NCI-H2171 (cell line): Measurements from ENCODE around the gene UHRF1.

Experiments used
- DNase-seq: peaks from one replicate; lab custom pipeline; 2025; lab: John Stamatoyannopoulos, UW

The UHRF1 gene

GRCh38 chr19:4988770-4989251, 79.5 kb downstream of the UHRF1 start:
- no peak for DNase-seq

DNA sequence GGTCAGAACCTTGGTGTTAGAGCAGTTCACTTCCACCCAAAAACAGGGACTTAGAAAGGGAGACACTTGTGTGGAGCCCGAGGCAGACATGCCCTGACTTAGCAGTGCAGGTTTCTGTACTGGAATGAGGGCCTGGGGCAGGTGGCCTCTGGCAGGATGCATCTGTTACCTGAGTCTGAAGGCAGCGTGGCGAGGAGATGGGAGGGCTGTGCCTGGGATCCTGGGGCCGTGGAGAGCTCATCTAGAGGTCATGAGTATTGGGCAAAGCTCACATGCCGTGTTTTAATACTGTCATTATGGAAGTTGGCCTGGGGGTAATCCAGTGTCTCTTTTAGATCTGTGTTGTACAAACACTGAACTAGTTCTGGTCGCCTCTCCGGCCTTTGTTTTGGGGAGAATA, 81.0 kb downstream of the UHRF1 start:
- DNase-seq, result no peak

DNA sequence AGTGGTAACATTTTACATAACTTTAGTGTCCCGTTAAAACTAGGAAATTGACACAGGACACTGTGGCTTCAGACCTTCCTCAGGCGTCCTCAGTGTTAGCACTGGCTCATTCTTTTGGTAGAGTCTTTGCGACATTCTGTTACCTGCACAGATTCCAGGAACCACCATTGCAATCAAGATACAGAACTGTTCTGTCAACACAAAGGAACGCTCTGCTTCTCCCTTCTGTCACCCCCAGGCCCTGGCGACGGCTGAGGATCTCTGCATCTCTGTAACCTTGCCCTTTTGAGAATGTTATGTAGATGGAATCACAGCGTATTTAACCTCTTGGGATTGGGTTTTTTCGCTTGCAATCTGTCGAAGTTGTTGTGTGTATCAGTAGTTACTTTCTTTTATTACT, 82.2 kb downstream of the UHRF1 start:
- peak; percentile 52 for DNase-seq

GRCh38 chr19:4991996-4992698, 82.8 kb downstream of the UHRF1 start:
- no peak for DNase-seq

- no peak for DNase-seq
Observed at GRCh38 chr19:4993683-4994082, 84.4 kb downstream of the UHRF1 start.

GRCh38 chr19:4996701-4997100, 87.4 kb downstream of the UHRF1 start:
- DNase-seq, result no peak

- no peak for DNase-seq
Observed at GRCh38 chr19:4997297-4997696, 88.0 kb downstream of the UHRF1 start.

DNA sequence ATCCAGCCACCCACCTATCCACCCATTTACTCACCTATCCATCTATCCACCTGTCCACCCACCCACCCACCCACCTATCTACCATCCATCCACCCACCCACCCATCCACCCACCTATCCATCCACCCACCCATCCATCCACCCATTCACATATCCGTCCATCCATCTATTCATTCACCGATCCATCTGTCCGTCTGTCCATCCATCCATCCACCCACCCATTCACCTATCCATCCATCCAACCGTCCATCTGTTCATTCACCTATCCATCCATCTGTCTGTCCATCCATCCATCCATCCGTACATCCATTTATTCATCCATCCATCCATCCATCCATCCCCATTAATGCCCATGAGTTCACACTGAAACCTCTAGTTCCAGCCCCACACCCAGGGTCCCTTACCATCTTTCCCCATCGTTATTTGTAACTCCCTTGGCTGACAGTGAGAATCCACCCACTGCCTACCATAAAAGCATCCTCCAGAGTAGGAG, 90.9 kb downstream of the UHRF1 start:
- DNase-seq, result no peak

DNA sequence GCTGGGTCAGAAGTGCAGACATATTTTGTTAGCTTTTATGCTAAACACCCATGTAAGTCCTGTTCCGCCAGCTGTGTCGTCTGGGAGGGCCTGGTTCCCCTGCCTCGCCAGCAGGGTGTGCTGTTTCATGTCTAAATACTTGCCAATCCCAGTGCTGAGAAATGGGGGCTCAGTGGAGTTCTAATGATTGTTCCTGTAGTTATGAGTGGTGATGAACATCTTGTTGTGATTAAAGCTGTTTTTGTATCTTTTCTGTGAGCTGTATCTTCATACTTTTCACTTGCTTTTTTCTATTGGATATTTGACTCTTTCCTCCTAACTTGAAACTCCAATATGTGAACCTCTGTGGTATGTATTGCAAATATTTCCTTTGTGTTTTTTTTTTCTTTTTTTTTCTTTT, 92.3 kb downstream of the UHRF1 start:
- DNase-seq, result no peak

DNA sequence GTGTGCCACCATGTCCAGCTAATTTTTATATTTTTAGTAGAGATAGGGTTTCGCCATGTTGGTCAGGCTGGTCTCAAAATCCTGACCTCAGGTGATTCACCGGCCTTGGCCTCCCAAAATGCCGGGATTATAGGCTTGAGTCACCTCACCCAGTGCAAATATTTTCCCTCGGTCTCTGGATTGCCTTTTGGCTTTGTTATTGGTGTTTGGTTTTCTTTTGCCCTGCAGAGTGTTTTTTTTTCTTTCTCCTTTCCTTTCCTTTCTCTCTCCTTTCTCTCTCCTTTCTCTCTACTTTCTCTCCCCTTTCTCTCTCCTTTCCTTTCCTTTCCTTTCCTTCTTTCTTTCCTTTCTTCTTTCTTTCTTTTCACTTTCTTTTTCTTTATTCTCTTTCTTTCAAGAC, 92.8 kb downstream of the UHRF1 start:
- DNase-seq, result no peak

GRCh38 chr19:5003781-5004180, 94.5 kb downstream of the UHRF1 start:
- no peak for DNase-seq

DNA sequence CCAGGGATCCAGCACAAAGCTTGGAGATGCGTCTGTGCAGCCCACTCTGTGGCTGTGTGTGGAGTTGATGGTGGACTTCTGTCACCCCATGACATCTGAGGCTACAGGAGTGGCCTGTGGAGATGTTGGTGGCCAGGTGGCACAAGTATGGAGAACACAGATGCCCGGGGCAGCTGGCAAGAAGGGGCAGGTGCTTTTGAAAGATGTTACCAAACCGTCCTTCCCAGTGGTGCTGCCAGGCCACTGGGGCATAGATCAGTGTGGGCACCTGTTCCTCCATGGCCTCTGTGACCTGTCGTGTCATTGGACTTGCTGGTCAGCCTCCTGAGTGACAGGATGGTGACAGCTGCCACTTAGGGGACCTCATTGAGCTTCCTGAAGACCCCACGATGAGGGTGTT, 95.8 kb downstream of the UHRF1 start:
- no peak for DNase-seq

DNA sequence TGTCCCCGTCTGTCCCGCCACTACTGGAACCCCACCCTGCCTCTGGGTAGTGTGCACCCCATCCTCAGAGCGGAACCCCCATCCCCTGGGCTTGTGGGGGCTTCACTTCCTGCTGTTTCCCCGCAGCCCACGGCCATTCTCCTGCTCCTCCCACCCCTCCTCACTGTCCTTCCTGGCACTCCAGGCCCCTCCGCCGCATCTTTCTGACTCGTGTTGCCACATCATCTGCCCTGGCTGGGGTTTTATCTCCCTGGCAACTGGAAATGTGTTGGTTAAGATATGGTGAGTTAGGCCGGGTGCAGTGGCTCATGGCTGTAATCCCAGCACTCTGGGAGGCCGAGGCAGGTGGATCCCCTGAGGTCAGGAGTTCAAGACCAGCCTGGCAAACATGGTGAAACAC, 96.9 kb downstream of the UHRF1 start:
- no peak for DNase-seq

DNA sequence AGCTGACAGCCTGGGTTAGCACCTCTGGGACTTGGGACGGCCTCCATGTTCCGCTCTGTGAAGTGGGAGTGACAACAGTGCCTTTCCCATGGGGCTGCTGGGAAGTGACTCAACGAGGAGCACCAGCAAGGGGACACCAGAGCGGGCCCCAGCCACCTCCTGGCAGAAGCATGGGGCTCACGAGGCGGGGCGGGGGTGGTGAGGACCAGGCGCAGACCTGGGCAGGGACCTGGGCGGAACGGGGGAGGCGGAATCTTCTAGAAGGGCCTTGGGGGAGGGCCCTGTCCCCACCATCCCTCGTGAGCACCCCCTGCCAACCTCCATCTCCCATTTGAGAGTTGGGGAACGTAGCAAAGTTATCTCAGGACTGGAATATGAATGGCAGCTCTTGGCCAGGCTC, 97.5 kb downstream of the UHRF1 start:
- DNase-seq, result no peak
